Adrenal gland (tissue), 5 donors: ENCODE measurements around the gene CNKSR1.

Experiments
- CTCF ChIP-seq, 6 experiments: fragments of 450-650 bp in 4 of 6; fragments of 200-600 bp in 2 of 6; sonication (generic) in 1 of 6; IDR thresholded peaks; 1 replicate in 5 of 6; 2 replicates in 1 of 6; pipeline versions ENCODE4 v1.5.1 to v1.8.0; 2016 to 2021; ENCODE audit warnings: antibody characterized with exemption in 6 of 6, mild to moderate bottlenecking in 2 of 6, moderate library complexity in 1 of 6
- POLR2A ChIP-seq, 2 donors: fragments of 450-650 bp; IDR thresholded peaks; one replicate each; pipeline ENCODE4 v1.6.1; 2017; ENCODE audit warnings: antibody characterized with exemption in 2 of 2, mild to moderate bottlenecking in 2 of 2, moderate library complexity in 1 of 2
- donor health status: DM: no; HTN: no; CAD: no.

- TF ChIP-seq POLR2A (IDR thresholded peaks at IDR 0.05) (no peak), CTCF (IDR thresholded peaks at IDR 0.05) (no peak)
These were observed 10.5 kb upstream of the CNKSR1 start for GRCh38 chr1:26166719-26167281.
